ENCODE measurements around the gene SRSF9.
"Not testable (repeated sequence)": the region's sequence is repeated elsewhere in the genome, so short reads cannot be mapped to it uniquely, and the experiment has no call there.

The SRSF9 gene

DNA sequence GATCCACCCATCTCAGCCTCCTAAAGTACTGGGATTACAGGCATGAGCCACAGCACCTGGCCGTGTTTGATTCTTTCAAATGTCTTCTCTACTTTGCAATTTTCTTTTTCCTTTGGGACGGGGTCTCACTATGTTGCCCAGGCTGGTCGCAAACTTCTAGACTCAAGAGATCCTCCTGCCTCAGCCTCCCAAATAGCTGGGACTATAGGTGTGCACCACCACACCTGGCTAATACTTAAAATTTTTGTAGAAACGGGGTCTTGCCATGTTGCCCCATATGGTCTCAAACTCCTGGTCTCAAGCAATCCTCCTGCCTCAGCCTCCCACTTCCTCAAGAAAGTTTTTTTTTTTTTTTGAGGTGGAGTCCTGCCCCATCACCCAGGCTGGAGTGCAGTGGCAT, 21.6 kb downstream of the SRSF9 start:
- DNase-seq (ENCODE audit: low spot score), result no peak

DNA sequence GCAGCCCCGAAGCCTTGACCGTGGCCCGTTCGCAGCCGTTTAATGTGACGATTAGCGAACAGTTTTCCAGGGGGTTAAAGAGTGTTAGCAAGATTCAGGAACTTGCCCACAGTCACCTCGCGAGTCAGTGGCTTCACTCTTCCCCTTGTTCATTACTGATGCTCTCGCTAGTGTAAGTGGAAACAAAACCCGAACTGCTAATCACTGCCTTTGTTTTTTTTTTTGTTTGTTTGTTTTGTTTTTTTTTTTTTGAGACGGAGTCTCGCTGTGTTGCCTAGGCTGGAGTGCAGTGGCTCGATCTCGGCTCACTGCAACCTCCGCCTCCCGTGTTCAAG, 22.7 kb downstream of the SRSF9 start:
- not testable (repeated sequence) for DNase-seq (ENCODE audit: low spot score)

DNA sequence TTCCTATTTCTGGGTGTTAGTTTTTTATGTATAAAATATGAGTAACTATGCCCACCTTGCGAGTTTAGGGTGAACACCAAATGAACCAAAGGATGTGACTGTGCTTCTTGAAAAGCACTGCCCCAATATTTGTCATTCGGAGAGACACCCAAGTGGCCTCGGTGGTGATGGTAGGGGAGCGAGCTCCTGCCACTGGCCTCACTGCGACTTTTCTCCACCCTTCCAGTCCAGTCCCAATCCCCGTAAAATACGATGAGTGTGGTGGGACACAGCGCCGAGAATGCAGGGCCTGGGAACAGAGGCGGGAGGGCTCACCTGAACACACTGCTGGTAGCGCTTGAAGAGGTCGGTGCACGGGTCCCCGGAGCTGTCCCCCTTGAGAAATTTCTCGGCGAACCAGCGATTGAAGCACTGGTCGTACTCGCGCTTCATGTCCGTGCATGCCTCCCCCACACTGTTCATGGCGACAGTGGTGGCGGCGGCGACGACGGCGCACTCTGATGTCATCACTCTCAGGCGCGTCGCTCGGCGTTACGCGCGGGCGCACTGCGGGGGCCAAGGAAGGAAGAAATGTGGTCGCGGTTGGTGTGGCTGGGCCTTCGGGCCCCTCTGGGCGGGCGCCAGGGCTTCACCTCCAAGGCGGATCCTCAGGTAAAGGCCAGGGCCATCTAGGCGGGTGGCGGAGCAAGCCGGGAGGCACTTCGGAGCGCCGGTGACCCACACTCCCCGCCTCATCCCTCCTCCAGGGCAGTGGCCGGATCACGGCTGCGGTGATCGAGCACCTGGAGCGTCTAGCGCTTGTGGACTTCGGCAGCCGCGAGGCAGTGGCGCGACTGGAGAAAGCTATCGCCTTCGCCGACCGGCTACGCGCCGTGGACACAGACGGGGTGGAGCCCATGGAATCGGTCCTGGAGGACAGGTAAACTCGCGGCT, 23.4 kb downstream of the SRSF9 start, which contains the start of the genes GATC and TRIAP1:
GATC (plus strand) TSS at position 534 of the 933 bp plus-strand sequence; CDS start at position 571, 37 bp downstream.
TRIAP1 (minus strand) TSS at position 474 of the 933 bp plus-strand sequence; CDS start at position 462, 12 bp downstream.
- DNase-seq (ENCODE audit: low spot score), result peak; percentile 70

DNA sequence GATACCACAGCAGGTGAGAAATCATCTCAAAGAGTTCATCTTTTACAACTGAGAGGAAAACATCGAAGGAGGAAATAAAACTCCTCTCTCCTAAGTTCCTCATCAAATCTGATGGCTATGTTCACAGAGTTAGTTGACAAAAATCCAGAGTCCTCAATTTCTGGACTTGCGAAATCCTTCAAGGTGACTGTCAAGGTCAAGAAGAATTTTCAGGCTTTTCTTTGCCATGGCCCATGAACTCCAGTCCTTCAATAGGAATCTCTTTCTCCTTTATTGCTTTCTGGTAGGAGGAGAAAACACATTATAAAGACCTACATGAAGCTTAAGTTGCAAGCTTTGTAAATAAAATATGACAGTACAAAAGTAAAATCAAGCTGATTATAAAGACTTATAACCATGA, 24.9 kb downstream of the SRSF9 start:
- no peak for DNase-seq (ENCODE audit: low spot score)

DNA sequence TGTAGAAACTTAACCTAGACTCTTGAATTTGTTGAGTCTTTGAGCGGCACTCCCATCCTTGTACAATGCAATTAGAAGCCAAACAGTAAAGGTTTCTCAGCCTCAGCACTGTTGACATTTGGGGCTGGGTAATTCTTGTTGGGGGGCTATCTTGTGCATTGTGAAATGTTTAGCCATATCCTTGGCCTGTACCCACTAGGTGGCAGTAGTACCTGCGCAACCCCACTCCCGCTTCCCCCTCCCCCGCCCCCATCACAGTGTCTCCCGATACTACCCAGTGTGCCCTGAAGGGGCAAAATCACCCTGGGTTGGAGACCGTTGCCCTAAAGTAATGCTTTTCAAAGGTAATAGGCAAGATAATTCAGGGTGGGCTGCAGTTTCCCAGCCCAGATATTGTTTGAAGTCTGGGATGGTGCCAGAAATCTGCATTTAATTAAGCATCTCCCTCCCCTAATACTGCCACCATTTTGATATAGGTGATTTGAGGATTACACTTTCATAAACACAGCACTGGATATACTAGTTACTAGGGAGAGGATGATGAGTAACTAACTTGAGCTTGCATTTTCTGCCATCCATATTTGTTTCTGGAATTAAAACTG, 29.8 kb downstream of the SRSF9 start:
- peak; percentile 28 for DNase-seq (ENCODE audit: low spot score)

DNA sequence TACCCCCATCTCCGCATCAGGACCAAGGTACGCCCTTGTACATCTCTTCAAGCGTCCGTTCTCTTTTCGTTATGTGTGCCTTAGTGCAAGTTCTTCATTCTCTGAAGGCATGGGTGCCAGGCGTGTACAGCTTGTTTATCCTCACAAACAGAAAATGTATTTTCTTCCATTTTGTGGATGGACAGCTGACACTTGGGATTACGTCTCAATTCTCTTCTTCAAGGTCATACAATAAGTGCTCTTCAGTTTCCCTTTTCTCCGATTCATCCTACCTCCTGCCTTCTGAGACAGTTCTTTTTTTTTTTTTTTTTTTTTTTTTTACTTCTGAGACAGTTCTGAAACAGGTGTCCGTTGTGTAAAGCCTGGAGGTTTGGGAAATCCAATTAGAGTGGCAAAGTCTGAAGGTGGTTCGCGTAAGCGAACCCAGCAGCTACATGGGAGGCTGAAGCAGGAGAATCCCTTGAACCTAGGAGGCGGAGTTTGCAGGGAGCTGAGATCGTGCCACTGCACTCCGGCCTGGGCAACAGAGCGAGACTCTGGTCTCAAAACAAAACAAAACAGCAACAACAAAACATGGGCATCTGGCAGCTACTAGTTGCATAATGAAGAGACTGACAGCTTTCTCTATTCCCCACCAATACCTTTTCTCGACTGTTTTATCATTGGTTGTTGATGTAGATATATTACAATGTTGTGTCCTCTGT, 30.9 kb downstream of the SRSF9 start:
- DNase-seq (ENCODE audit: low spot score), result no peak

DNA sequence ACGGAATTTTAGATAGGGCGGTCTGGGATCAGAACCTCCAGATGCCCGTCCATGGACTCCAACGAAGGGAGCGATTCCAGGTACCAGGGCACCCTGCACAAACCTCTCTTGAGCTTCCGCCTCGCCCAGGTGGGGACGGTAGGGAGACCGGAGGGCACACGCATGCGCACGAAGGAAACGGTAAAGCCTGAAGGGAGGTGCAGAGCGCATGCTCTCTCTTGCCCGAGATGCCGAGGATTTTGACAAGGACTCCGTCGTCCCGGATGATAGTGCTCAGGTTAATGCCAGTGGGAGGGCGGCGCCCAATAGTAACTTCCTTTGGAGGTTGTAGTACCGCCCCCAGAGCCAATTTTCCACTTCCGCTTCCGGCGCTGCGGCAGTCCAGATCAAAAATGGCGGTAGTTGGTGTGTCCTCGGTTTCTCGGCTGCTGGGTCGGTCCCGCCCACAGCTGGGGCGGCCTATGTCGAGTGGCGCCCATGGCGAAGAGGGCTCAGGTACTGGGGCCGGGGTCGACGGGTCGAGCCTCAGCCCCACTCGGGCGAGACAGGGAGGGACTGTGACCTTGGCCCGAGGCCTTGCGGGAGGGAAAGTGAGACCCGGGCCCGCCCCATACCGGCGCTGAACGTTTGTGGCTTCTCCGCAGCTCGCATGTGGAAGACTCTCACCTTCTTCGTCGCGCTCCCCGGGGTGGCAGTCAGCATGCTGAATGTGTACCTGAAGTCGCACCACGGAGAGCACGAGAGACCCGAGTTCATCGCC, 31.6 kb downstream of the SRSF9 start, which contains the start of gene COX6A1:
COX6A1 (plus strand) TSS at position 379 of the 760 bp plus-strand sequence; CDS start at position 393, 14 bp downstream.
- DNase-seq (ENCODE audit: low spot score), result peak; percentile 94

DNA sequence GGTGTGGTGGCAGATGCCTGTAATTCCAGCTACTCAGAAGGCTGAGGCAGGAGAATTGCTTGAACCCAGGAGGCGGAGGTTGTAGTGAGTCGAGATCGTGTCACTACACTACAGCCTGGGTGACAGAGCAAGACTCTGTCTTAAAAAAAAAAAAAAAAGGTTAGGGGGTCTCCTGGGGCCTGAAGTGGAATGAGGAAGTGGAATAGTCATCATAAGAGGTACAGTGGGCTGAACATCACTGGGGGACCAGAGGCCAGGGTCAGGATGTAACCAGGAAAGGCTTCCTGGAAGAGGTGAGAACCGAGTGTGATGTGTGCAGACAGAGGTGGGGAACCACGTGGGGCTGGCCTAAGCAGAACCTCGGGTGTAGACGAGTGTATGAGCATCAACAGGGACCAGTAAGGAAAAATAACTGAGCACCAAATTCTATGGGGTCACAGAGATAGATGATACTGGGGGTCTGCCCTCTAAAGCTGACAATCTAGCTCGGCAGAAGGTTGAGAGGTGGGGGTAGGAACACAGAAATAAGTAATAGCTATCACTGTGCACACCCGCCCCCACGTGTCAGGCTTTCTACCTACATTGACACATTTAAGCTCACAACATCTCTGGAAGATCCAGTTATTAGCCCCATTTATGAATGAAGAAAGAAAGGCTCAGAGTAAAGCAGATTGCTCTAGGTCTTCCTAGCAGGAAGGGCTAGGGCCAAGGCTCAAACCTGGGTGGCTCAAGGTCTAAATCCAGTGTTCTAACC, 36.6 kb downstream of the SRSF9 start:
- no peak for DNase-seq (ENCODE audit: low spot score)

DNA sequence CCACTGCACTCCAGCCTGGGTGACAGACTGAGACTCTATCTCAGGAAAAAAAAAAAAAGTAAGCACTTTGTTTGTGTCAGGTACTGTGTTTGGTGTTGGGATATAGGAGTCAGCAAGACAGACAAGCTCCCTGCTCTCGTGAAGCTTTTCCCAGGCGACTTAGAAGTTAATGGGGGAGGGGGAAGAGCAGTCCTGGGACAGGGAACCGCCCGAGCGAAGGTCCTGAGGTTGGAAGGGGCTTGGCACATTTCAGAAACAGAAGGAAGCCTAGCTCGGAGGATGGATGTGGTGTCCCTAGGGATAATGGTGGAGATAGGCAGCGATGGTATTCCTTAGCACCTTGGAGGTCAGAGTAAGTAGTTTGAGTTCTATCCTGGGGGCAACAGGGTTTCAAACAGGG, 40.2 kb downstream of the SRSF9 start:
- no peak for DNase-seq (ENCODE audit: low spot score)

DNA sequence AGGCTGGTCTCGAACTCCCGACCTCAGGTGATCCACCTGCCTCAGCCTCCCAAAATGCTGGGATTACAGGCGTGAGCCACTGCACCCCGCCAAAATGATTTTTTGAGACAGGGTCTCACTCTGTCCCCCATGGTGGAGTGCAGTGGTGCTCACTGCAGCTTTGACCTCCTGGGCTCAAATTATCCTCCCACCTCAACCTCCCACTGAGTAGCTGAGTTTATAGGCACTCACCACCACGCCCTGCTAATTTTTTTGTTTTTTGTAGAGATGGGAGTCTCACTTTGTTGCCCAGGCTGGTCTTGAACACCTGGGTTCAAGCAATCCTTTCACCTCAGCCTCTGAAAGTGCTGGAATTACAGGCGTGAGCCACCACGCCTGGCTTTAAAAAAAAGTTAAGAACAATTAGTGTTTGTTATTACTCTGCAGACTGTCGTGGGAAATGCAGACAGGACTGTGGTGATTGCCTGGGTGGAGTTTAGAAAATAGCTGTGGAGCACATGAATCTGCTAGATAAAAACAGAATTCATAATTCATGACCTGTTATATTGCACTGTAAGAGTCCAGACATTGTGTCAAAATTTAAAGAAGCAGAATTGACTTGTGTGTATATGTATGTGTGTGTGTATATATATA, 40.8 kb downstream of the SRSF9 start:
- DNase-seq (ENCODE audit: low spot score), result no peak

DNA sequence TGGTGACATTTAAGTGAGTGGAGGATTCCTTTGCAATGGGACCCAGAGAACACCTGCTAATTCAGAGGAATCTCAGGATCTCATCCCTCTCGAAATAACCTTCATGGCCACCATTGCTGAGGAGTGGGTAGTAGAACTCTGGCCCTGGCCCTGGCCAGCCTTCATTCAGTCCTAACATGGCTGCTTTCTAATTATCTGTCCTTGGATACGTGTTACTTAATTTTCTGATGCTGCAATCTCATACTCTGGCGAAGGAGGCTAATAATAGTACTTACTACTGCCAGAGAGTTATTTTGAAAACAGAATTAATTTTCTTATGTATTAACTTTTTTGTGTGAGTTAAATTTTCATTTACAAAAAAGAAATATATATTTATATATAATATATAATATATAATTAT, 43.8 kb downstream of the SRSF9 start:
- DNase-seq (ENCODE audit: low spot score), result no peak

DNA sequence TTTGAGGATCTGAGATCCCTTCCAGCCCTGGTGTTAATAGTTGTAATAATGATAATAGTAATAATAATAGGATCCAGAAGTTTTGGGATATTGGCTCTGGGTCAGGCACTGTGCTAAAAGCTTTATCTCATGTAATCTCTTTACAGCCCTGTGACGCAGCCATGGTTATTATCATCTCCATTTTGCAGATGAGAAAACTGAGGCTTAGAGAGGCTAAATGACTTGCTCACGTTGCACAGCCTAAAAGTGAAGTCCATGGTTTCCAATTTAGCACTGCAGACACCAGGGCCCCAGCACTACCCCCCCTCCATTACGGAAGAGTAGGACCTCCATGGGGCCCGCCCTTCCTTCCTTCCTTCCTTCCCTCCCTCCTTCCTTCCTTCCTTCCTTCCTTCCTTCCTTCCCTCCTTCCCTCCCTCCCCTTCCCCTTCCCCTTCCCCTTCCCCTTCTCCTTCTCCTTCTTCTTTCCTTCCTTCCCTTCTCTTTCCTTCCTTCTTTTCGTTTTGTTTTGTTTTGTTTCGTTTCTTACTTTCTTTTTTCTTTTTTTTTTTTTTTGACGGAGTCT, 46.6 kb downstream of the SRSF9 start:
- no peak for DNase-seq (ENCODE audit: low spot score)

DNA sequence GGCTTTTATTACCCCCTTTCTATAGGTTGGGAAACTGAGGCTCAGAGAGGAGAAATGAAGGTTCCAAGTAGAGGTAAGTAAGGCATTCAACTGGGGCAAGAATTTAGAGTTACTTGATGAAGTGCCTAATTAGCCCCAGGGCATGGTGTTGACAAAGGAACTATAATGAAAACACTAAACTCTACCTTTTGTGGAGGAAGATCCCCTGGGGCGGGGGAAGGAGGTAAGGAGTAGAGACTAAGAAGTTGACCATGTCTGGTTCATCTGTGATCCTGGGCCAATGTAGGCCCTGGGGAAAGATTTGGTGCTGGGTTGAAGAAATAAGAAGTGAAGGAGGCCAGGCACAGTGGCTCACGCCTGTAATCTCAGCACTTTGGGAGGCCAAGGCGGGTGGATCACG, 47.8 kb downstream of the SRSF9 start:
- DNase-seq (ENCODE audit: low spot score), result no peak

DNA sequence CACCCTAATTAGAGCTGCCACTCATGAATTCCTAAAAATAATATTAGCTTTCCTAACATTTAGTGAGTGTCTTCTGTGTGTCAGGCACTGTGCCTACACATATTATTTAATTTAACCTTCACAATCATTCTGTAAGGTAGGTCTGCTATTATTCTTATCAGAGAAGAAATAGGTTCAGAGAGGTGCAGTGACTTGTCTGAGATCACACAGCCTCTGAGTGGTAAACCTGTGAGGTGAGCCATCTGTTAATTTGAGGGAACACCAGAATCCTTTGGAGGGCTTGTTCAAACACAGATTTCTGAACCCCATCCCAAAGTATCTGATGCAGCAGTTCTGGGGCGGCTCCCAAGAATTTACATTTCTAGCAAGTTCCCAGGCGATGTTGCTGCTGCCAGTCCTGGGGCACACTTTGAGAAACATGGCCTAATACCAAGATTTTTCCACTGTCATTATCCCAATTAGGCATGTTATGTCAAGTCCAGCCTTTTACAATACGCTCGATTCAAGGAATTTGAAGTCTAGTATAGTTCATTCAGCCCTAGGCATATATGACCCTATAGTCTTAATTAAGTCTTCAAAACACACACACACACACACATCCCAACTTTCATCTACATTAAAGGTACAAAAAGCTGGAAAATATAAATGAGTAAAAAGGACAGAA, 51.5 kb downstream of the SRSF9 start:
- DNase-seq (ENCODE audit: low spot score), result no peak

DNA sequence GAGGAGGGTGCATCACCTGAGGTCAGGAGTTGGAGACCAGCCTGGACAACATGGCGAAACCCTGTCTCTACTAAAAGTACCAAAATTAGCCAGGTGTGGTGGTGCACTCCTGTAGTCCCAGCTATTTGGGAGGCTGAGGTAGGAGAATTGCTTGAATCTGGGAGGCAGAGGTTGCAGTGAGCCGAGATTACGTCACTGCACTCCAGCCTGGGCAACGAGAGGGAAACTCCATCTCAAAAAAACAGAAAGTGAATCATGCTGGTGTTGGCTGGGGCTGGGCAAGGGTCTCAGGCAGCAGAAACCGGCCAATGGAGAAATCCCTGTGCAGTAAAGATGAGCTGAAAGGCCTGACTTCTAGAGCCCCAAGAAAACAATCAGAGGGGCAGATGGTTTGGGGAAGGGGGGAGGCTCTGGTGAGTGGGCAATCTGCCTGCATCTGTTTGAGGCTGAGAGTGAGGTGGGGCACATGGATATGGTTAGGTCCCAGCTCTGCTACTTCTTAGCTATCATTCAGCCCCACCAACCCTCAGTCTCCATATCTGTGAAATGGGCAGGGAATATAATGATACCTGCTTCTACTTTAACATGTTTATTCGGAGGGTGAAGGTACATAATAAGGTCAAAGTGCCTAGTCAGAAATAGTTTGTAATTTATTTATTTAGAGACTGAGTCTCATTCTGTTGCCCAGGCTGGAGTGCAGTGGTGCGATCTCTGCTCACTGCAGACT, 52.9 kb downstream of the SRSF9 start:
- no peak for DNase-seq (ENCODE audit: low spot score)

DNA sequence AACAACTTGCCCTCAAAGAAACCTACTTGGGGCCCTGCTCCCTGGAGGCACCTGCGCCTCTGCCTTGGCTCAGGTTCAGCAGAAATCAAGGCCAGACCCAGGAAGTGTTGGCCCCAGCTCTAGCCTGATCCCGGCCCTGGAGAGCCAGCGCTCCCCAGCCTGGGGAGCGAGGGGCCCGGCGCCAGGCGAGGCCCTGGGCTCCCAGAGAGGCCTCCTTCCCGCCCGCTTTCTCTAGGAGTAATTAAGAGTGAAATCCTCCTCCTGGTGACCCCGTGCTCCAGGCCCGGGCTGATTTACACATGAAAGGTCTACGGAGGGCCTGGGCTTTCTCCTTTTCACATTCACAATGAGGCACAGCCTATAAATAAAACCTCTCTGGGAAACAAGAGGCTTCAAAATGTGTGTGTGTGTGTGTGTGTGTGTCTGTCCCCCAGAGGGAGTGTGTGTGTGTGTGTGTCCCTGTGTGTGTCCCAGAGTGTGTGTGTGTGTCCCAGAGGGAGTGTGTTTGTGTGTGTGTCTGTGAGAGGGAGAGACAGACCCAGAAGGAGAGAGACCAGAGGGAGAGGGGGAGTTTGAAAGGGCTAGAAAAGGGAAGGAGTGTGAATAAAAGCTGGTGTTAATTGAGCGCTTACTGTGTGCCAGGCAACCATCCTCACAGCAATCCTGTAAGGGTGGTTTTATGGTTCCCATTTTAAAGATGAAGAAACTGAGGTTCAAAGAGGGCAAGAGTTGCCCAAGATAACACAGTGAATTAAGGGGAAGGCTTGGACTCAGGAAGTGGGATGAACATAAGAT, 55.5 kb downstream of the SRSF9 start:
- peak; percentile 31 for DNase-seq (ENCODE audit: low spot score)

DNA sequence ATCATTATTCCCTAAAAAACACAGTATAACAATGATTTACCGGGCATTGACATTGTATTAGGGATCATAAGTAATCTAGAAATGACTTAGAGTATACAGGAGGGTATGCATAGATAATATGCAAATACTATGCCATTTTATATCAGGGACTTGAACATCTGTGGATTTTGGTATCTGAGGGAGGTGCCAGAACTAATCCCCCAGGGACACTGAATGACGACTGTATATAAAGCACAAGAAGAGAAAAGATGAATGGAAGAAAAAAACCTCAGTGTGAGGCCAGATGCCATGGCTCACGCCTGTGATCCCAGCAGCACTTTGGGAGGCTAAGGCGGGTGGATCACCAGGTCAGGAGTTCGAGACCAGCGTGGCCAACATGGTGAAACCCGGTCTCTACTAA, 57.1 kb downstream of the SRSF9 start:
- no peak for DNase-seq (ENCODE audit: low spot score)

Measured in globus pallidus (tissue), 1 donor.